ENCODE data around the gene IL10RB. TPM values are rescaled to one million over a fixed set of nuclear protein-coding genes. Genes with fewer than 3 reads are reported as not detected.

IL10RB gene
- total RNA-seq, 4 donors from 2014 or later: 17.9 to 45.5 (median 27.7) TPM

DNA sequence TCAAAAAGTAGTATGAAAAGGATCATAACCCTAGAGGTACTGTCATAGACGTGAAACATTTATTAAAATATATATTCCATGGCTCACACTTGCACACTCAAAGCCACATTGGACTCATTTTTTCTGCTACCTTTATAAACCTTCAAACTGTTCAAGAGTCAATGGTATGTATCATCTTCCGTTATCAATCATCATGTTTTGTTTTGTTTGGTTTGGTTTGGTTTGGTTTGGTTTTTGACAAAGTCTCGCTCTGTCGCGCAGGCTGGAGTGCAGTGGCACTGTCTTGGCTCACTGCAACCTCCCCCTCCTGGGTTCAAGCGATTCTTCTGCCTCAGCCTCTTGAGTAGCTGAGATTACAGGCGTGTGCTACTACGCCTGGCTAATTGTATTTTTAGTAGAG is 34.6 kb upstream of the IL10RB start:
- TF ChIP-seq, protein P1, sequence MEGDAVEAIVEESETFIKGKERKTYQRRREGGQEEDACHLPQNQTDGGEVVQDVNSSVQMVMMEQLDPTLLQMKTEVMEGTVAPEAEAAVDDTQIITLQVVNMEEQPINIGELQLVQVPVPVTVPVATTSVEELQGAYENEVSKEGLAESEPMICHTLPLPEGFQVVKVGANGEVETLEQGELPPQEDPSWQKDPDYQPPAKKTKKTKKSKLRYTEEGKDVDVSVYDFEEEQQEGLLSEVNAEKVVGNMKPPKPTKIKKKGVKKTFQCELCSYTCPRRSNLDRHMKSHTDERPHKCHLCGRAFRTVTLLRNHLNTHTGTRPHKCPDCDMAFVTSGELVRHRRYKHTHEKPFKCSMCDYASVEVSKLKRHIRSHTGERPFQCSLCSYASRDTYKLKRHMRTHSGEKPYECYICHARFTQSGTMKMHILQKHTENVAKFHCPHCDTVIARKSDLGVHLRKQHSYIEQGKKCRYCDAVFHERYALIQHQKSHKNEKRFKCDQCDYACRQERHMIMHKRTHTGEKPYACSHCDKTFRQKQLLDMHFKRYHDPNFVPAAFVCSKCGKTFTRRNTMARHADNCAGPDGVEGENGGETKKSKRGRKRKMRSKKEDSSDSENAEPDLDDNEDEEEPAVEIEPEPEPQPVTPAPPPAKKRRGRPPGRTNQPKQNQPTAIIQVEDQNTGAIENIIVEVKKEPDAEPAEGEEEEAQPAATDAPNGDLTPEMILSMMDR (IDR thresholded peaks at IDR 0.05): no peak
- TF ChIP-seq POLR2A (IDR thresholded peaks at IDR 0.05): no peak
- no peaks in the 10 kb centered on the region for H3K9me3 ChIP-seq
- DNase-seq: no peak
- H3K27me3 ChIP-seq: no peaks in the 10 kb centered on the region
- H3K4me1 ChIP-seq: peaks cover 5 to 6% of the 10 kb centered on the region in 2 donors
- H3K4me3 ChIP-seq: no peak overlapping the region
- no peaks in the 10 kb centered on the region for H3K36me3 ChIP-seq
- intact Hi-C loops (cut with DNase I; ENCODE audit: low total_unique reads): no loop called here
- peak overlapping the region in 1 of 2 donors; percentile 88 for H3K27ac ChIP-seq

DNA sequence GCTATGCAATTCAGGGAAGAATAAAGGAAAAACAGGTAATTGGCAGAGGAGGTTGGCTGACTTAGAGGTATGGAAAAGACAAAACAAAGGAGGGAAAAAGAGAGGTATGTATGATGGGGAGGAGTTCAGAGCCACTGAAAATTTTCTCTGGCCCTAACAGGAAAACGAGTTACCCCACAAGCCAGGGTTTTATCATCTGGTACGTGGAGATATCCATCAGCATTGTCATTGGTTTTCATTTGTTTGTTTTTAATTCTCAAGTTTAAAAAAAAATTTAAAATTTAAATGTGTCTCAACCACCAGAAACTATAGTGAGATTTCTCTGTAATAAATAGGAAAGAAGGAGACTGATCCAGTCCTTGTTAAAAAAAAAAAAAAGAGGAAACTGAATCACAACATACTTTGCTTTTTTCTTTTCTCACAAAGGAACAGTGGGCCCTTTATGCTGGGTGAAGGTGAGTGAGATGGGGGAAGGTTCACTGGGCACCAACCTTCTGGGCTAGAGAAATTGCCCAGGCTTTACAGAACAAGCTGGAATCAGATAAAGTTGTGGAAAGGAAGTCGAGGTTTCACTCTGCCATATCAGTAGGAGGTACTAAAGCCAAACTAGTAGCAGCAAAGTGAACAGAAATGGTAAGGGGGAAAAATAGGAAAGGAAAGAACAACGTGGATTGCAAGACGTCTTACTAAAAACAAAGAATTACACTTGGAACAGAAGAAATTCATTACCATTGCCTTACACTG is 33.7 kb upstream of the IL10RB start:
- intact Hi-C loops (cut with DNase I; ENCODE audit: low total_unique reads): no loop called here
- TF ChIP-seq POLR2A (IDR thresholded peaks at IDR 0.05): no peak
- TF ChIP-seq, protein P1 (IDR thresholded peaks at IDR 0.05): no peak
- Histone ChIP-seq H3K9me3 (no peaks in the 10 kb centered on the region), H3K27ac (peak overlapping the region in 1 of 2 donors; percentile 3), H3K36me3 (no peaks in the 10 kb centered on the region), H3K4me3 (no peak overlapping the region), H3K27me3 (no peaks in the 10 kb centered on the region), H3K4me1 (peaks cover 5 to 6% of the 10 kb centered on the region in 2 donors)
- no peak for DNase-seq

DNA sequence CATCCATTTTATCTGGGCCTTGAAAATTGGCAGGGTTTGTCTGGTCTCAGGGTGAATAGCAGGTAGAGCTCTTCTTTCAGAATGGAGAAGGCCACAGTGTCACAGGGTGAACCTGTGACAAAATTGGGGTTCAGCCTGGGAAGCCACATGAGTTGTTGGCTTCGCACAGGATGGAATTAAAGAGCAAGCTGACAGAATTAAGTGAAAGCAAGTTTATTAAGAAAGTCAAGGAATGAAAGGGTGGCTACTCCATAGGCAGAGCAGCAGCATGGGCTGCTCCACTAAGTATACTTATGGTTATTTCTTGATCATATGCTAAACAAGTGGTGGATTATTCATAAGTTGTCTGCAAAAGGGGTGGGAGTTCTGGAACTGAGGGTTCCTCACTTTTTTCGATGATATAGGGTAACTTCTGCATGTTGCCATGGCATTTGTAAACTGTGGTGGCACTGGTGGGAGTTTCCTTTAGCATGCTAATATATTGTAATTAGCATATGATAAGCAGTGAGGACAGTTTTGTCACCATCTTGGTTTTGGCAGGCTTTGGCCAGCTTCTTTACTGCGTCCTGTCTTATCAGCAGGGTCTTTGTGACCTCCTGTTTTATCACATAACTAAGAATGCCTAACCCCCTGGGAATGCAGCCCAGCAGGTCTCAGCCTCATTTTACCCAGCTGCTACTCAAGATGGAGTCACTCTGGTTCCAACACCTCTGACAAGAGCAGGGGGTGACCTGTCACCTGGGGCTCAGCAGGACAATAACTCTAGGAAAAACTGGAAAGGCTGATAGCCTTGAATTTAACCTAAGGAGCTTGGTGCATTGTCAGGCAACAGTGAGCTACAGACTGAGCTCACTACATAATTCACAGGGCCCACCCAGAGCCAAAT is 31.3 kb upstream of the IL10RB start:
- Histone ChIP-seq H3K27me3 (no peaks in the 10 kb centered on the region), H3K4me1 (no peaks in the 10 kb centered on the region), H3K36me3 (no peaks in the 10 kb centered on the region), H3K4me3 (no peak overlapping the region), H3K27ac (no peak overlapping the region), H3K9me3 (no peaks in the 10 kb centered on the region)
- intact Hi-C loops (cut with DNase I; ENCODE audit: low total_unique reads): no loop called here
- DNase-seq: no peak
- TF ChIP-seq, protein P1 (IDR thresholded peaks at IDR 0.05): no peak
- TF ChIP-seq POLR2A (IDR thresholded peaks at IDR 0.05): no peak

DNA sequence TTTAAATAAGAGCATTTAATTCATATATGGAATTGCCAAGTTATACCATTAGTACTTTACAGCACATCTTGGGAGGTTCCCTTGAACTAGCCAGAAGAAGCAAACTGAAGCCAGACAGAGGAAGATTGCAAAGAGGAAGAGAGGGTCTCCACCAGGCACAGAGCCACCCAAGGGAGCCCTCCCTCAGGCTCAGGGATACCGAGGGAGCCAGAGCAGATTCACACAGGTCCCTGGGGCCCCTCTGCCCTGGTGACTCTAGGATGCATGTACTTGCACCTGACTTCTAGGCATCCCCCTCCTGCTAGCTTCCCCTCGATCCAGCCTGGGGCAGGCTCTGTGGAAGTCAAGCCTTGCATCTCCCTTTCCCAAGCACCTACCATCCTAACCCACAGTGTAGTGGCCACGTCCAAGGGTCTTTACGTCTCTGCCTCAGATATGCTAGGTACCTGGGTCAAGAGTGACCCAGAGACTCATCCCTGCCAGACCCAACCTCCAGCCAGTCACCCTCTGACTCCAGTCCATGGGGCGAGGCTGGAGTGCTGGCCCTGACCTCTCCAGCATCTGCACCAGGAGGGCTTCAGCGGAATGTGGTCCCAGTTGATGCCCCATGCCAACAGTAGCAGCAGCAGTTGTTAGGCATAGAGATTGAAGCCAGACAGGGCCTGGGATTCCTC is 30.0 kb upstream of the IL10RB start:
- H3K9me3 ChIP-seq: no peaks in the 10 kb centered on the region
- no peaks in the 10 kb centered on the region for H3K4me1 ChIP-seq
- no peak overlapping the region for H3K4me3 ChIP-seq
- no peak for DNase-seq
- no peaks in the 10 kb centered on the region for H3K36me3 ChIP-seq
- H3K27me3 ChIP-seq: no peaks in the 10 kb centered on the region
- intact Hi-C loops (cut with DNase I; ENCODE audit: low total_unique reads): no loop called here
- H3K27ac ChIP-seq: no peak overlapping the region
- TF ChIP-seq, protein P1 (IDR thresholded peaks at IDR 0.05): no peak
- no peak for TF ChIP-seq POLR2A (IDR thresholded peaks at IDR 0.05)

All from uterus (tissue), 4 donors.